Kidney (tissue), 14 donors: ENCODE results near the gene NFE2. TPM values are rescaled to one million over a fixed set of nuclear protein-coding genes. Genes with fewer than 3 reads are reported as not detected.

Source experiments
- DNase-seq, 5 donors: peaks; one replicate each; pipeline ENCODE4 v3.0.0-alpha.2; 2013 to 2020
- FAIRE-seq: peaks from 2 replicates; lab custom pipeline; 2012; peaks lifted over from hg19 to GRCh38; lab: Jason Lieb, UNC
- H3K27ac ChIP-seq, 2 donors: one replicate each; pipeline ENCODE4 v1.7.0; 2013; ENCODE audit warnings: low read depth in 2 of 2, low read length in 2 of 2, inconsistent platforms in 1 of 2
- H3K27me3 ChIP-seq: one replicate; pipeline ENCODE4 v1.7.1; 2013; ENCODE audit warnings: low read length, inconsistent platforms; ENCODE audit not compliant: control insufficient read depth, insufficient read depth
- H3K36me3 ChIP-seq, 3 donors: one replicate each; pipeline versions ENCODE4 v1.7.0 to v1.7.1; 2013; ENCODE audit warnings: low read length in 3 of 3, control low read depth in 1 of 3, inconsistent platforms in 1 of 3; ENCODE audit not compliant: insufficient read depth in 3 of 3, control insufficient read depth in 2 of 3
- H3K4me1 ChIP-seq, 3 donors: one replicate each; pipeline versions ENCODE4 v1.7.0 to v1.7.1; 2013; ENCODE audit warnings: low read length in 3 of 3, inconsistent platforms in 1 of 3, low read depth in 1 of 3; ENCODE audit not compliant: control insufficient read depth in 2 of 3, insufficient read depth in 2 of 3
- H3K4me3 ChIP-seq, 3 donors: one replicate each; pipeline versions ENCODE4 v1.7.0 to v1.8.1; 2013; ENCODE audit warnings: low read length in 3 of 3, control low read depth in 1 of 3, inconsistent platforms in 1 of 3
- H3K9ac ChIP-seq, 3 donors: one replicate each; pipeline versions ENCODE4 v1.7.0 to v1.7.1; 2013; ENCODE audit warnings: low read length in 3 of 3, control low read depth in 1 of 3, inconsistent platforms in 1 of 3
- H3K9me3 ChIP-seq, 3 donors: one replicate each; pipeline versions ENCODE4 v1.7.0 to v1.7.1; 2013; ENCODE audit warnings: low read length in 3 of 3, control low read depth in 1 of 3, inconsistent platforms in 1 of 3; ENCODE audit not compliant: control insufficient read depth in 2 of 3, insufficient read depth in 1 of 3
- intact Hi-C: fragments of 100-400 bp; cut with DNase I; formaldehyde crosslinking; loops from one replicate; pipeline ENCODE4 v1.11.1; 2022
- polyA plus RNA-seq: library from polyadenylated mRNA; stranded (reverse); fragments of 350-450 nt; fragmentation: Illumina TruSeq; extraction: RNeasy Lipid Tissue Mini Kit (QIAGEN cat#74804); gene quantifications from one replicate; pipeline ENCODE4 v1.2.3, GENCODE V29; 2014; ENCODE audit warnings: low read depth, low replicate concordance; ENCODE audit not compliant: insufficient read depth
- total RNA-seq: library from RNA; stranded (reverse); fragmentation: NEBNext Ultra II Directional; extraction: Animal tissue kit (Norgen Biotek cat#: 25700); gene quantifications from one replicate; pipeline ENCODE4 v1.2.1, GENCODE V29; 2021
- TF ChIP-seq, protein P1 (sequence below): IDR thresholded peaks from 3 replicates; pipeline ENCODE4 v1.5.1; 2012; ENCODE audit warnings: mild to moderate bottlenecking, moderate library complexity, borderline replicate concordance; ENCODE audit not compliant: insufficient read depth; ENCODE audit errors: extremely low read depth
- donor health status: control.
- donor health status: control.
- donor health status: control.
- donor health status: control.
- donor health status: control.
- donor health status: DM: yes; HTN: yes; CAD: no.
- donor health status: Normal renal cell carcinoma (clear cell type).

NFE2 gene
- total and polyA plus RNA-seq, 2 donors from 2014 or later: 1.6 TPM; not detected in 1

DNA sequence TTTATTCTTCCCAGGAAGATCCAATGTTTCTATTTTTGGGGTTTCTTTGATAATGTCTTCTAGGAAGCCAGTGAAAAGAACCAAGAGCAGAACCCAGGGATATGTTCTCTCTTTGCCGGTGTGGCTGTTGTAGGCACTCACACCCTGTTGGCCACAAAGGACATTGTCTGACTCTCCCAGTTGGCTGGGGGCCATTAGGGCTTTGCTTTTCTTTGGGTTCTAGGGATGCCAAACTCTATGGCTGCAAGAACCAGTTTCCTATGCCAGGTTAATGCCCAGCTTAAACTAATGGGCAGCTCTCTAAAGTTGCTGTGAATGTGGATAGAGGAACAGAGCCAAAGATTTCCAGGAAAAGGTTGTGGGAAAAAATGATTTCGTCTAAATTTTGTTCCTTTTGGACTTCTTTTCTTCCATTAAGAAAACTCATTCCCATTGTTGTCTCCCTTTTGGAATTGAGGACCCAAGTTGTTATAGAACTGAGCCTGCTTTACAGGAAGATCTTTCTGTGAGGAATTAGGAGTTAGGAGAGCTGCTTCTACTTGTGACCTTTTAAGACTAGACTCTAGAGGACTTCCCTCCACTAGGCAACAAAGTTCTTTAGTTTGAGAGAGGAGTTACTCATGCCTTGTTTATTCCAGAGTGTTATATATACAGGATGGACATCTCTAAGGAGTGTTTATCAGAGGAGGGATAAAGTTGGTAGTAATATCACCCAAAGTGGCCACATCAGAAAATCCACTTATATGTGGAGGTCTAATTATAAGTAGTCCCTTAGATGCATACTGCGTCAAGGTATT, 37.2 kb upstream of the NFE2 start:
- Histone ChIP-seq H3K27me3 (no peaks in the 10 kb centered on the region), H3K4me1 (peaks cover 3 to 9% (median 5%) of the 10 kb centered on the region in 3 donors), H3K36me3 (peaks cover 7 to 20% (median 13%) of the 10 kb centered on the region in 3 donors), H3K27ac (peak overlapping the region in 1 of 2 donors; percentile 33), H3K9me3 (no peaks in the 10 kb centered on the region), H3K9ac (no peak overlapping the region), H3K4me3 (no peak overlapping the region)
- intact Hi-C loops: no loop called here
- DNase-seq: no peak
- no peak for FAIRE-seq
- TF ChIP-seq, protein P1, sequence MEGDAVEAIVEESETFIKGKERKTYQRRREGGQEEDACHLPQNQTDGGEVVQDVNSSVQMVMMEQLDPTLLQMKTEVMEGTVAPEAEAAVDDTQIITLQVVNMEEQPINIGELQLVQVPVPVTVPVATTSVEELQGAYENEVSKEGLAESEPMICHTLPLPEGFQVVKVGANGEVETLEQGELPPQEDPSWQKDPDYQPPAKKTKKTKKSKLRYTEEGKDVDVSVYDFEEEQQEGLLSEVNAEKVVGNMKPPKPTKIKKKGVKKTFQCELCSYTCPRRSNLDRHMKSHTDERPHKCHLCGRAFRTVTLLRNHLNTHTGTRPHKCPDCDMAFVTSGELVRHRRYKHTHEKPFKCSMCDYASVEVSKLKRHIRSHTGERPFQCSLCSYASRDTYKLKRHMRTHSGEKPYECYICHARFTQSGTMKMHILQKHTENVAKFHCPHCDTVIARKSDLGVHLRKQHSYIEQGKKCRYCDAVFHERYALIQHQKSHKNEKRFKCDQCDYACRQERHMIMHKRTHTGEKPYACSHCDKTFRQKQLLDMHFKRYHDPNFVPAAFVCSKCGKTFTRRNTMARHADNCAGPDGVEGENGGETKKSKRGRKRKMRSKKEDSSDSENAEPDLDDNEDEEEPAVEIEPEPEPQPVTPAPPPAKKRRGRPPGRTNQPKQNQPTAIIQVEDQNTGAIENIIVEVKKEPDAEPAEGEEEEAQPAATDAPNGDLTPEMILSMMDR: no peak

DNA sequence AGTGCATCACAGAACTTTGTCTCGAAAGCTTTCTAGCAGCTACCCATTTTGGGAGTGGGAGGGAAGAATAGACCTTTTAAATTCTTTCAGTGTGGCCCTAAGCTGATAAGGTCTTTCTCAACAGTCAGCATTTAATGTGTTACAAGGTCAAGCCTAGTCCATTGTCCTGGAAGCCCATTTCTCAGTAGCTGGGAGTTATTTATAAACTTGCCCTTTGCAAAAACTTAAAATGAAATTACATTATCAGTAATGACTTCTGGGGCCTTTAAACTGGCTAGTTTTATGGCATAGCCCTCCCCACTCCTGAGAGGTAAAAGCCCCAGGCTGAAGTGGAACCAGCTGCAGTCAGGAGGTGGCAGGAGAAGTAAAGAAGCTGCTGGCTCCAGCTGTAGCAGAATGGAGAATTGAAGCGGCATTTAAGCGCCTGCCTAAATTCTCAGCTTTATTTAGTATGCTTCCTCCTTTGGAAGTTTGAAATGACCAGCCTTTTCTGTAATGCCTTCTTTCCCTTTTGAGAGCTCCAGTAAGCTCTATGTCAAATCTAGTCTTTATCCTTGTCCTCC, 36.5 kb upstream of the NFE2 start:
- peak in 3 of 5 donors; percentile 40 to 78 (median 50) for DNase-seq
- Histone ChIP-seq H3K4me1 (peaks cover 3 to 9% (median 5%) of the 10 kb centered on the region in 3 donors), H3K9me3 (no peaks in the 10 kb centered on the region), H3K36me3 (peaks cover 4 to 14% (median 10%) of the 10 kb centered on the region in 3 donors), H3K4me3 (no peak overlapping the region), H3K27me3 (no peaks in the 10 kb centered on the region), H3K9ac (no peak overlapping the region), H3K27ac (peak overlapping the region in 1 of 2 donors; percentile 33)
- TF ChIP-seq, protein P1: peak; percentile 27
- intact Hi-C loops: no loop called here
- no peak for FAIRE-seq

DNA sequence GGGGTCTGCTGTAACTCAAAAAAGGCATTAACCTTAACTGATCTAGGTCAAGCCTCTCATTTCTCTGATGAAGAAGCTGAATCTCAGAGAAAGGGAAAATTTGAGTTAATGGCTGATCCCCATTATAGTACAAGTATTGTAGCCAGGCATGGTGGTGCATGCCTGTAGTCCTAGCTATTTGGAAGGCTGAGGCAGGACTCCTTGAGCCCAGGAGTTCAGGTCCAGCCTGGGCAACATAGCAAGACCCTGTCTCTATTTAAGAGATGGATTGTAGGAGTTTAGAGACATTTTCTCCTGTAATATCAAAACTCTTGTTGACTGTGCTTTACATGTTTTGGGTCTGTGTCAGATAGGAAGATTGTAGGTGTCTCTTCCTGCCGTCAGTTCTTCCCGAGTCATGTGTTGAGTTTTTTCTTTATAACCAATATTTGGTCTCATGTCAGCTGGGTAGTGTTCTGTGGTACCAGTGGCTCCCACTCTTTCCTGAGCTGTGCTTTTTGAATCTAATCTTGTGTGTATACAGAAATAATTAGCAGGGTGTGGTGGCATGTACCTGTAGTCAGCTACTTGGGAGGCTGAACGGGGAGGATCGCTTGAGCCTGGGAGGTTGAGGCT, 32.7 kb upstream of the NFE2 start:
- peaks cover 5 to 8% (median 7%) of the 10 kb centered on the region in 3 donors for H3K4me1 ChIP-seq
- H3K9me3 ChIP-seq: no peaks in the 10 kb centered on the region
- DNase-seq (no peak), FAIRE-seq (no peak)
- H3K9ac ChIP-seq: no peak overlapping the region
- TF ChIP-seq, protein P1: no peak
- H3K4me3 ChIP-seq: no peak overlapping the region
- intact Hi-C loops: no loop called here
- H3K27ac ChIP-seq: no peak overlapping the region
- no peaks in the 10 kb centered on the region for H3K27me3 ChIP-seq
- H3K36me3 ChIP-seq: no peaks in the 10 kb centered on the region
